Colonic mucosa (tissue), 4 donors: ENCODE data around the gene ATP1A2. TPM values are rescaled to one million over a fixed set of nuclear protein-coding genes. Genes with fewer than 3 reads are reported as not detected.

Experiments used
- DNase-seq: peaks from one replicate; pipeline ENCODE4 v3.0.0-alpha.2; 2020
- H3K27ac ChIP-seq: fragments of 200-600 bp; one replicate; pipeline ENCODE4 v1.8.0; 2021
- H3K27me3 ChIP-seq: fragments of 200-600 bp; one replicate; pipeline ENCODE4 v1.8.0; 2021
- H3K36me3 ChIP-seq: fragments of 200-600 bp; one replicate; pipeline ENCODE4 v1.8.0; 2021
- H3K4me1 ChIP-seq: fragments of 200-600 bp; one replicate; pipeline ENCODE4 v1.8.0; 2021; ENCODE audit warnings: mild to moderate bottlenecking
- H3K4me3 ChIP-seq: fragments of 200-600 bp; one replicate; pipeline ENCODE4 v1.8.0; 2021
- H3K9ac ChIP-seq, 2 donors: one replicate each; pipeline ENCODE4 v1.7.0; 2013; ENCODE audit warnings: control low read depth in 2 of 2, low read depth in 2 of 2, low read length in 2 of 2
- H3K9me3 ChIP-seq: fragments of 200-600 bp; one replicate; pipeline ENCODE4 v1.8.0; 2021
- intact Hi-C: fragments of 100-400 bp; cut with DNase I; formaldehyde crosslinking; loops from one replicate; pipeline ENCODE4 v1.14.1; 2022
- total RNA-seq, 2 donors: library from RNA; stranded (reverse); fragmentation: NEBNext Ultra II Directional in 1 of 2; extraction: Animal tissue kit (Norgen Biotek cat#: 25700) in 1 of 2; gene quantifications; one replicate each; pipeline ENCODE4 v1.2.1, GENCODE V29; 2021
- TF ChIP-seq, protein P1 (sequence below): fragments of 200-600 bp; IDR thresholded peaks from one replicate; pipeline ENCODE4 v1.8.0; 2022; ENCODE audit warnings: antibody characterized with exemption, mild to moderate bottlenecking
- donor health status: healthy.
- donor health status: DM: no; HTN: no; CAD: no.
- donor health status: DM: no; HTN: no; CAD: no.

Gene ATP1A2
- total RNA-seq, 2 donors from 2014 or later = 1.5 to 6.1 TPM

DNA sequence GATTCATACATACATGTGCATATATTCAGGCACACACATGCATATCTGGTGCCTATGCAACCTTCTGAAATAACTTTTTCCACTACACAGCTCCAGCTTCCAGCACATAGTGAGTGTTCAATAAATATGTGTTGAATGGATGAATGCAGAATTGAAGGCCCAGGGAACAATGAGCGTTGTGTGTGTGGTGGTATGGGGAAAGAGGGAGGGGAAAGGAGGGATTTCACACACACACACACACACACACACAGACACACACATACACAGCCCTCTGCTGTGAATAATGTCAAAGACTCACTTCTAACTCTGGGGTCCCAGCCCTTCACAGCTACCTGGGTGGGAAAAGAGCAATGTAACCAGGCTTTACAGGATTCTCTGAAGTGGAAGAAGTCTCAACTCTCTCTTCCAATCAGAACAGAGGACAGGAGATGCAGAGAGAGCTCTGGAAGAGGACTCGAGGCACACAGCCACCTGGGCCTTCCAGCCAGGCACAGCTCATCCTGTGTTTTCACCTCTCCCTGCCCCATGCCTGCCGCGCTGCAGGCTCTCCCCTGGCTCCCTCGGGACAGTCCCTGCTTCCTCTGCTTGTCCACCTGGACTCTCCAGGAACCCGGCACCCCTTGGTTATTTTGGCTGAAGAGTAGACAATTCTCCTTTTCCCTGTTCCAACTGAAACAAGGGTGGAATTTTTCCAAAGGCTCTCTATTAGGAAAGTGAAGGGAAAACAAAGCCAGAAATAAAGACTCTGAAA is 11.7 kb upstream of the ATP1A2 start:
- intact Hi-C loops = loop anchor here (5.0 to 10.0 kb wide), 3 partner anchors 91 to 188 kb away; partner anchors contain the start of gene CASQ1
- TF ChIP-seq, protein P1, sequence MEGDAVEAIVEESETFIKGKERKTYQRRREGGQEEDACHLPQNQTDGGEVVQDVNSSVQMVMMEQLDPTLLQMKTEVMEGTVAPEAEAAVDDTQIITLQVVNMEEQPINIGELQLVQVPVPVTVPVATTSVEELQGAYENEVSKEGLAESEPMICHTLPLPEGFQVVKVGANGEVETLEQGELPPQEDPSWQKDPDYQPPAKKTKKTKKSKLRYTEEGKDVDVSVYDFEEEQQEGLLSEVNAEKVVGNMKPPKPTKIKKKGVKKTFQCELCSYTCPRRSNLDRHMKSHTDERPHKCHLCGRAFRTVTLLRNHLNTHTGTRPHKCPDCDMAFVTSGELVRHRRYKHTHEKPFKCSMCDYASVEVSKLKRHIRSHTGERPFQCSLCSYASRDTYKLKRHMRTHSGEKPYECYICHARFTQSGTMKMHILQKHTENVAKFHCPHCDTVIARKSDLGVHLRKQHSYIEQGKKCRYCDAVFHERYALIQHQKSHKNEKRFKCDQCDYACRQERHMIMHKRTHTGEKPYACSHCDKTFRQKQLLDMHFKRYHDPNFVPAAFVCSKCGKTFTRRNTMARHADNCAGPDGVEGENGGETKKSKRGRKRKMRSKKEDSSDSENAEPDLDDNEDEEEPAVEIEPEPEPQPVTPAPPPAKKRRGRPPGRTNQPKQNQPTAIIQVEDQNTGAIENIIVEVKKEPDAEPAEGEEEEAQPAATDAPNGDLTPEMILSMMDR = no peak
- H3K9me3 ChIP-seq = no peaks in the 10 kb centered on the region
- peaks cover 4% of the 10 kb centered on the region for H3K4me1 ChIP-seq
- no peaks in the 10 kb centered on the region for H3K36me3 ChIP-seq
- no peaks in the 10 kb centered on the region for H3K27me3 ChIP-seq
- no peak overlapping the region for H3K27ac ChIP-seq
- no peak overlapping the region for H3K4me3 ChIP-seq
- no peak overlapping the region for H3K9ac ChIP-seq
- DNase-seq = no peak

DNA sequence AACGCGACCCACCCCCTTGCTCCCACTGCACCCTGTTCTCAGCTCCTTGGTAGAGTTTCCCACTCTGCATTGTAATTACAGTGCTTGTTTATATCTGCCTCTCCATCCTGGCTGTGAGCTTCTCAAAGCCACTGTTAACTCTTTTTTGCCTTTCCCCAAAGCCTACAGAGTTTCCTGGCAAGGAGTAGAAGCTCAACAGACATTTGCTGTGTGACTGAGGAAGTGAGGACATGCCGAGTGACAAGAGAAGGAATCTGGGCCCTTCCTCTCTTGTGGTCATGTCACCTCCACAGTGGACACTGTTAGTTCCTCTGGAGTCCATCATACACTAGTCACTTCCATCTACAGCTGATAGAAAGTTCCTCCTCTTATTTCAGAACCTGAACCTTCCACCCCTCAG is 11.1 kb upstream of the ATP1A2 start:
- intact Hi-C loops = loop anchor here (5.0 to 10.0 kb wide), 3 partner anchors 90 to 188 kb away; partner anchors contain the start of gene CASQ1
- Histone ChIP-seq H3K9ac (no peak overlapping the region), H3K27me3 (no peaks in the 10 kb centered on the region), H3K4me3 (no peak overlapping the region), H3K9me3 (no peaks in the 10 kb centered on the region), H3K36me3 (no peaks in the 10 kb centered on the region), H3K4me1 (peaks cover 4% of the 10 kb centered on the region), H3K27ac (no peak overlapping the region)
- TF ChIP-seq, protein P1 = no peak
- DNase-seq = no peak

DNA sequence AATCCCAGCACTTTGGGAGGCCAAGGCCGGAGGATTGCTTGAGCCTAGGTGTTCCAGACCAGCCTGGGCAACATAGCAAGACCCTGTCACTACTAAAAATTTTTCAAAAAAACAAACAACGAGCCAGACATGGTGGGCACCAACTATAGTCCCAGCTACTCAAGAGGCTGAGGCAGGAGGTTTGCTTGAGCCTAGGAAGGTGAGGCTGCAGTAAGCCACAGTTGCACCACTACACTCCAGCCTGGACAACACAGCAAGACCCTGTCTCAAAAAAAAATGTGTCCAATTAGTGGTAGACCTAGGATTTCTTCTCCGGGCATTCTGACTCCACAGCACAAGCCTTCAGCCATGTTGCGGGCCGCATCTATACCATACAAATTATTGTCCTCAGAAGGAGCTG is 10.4 kb upstream of the ATP1A2 start:
- no peak overlapping the region for H3K27ac ChIP-seq
- no peak overlapping the region for H3K4me3 ChIP-seq
- H3K9ac ChIP-seq = no peak overlapping the region
- H3K27me3 ChIP-seq = no peaks in the 10 kb centered on the region
- no peak for DNase-seq
- no peaks in the 10 kb centered on the region for H3K9me3 ChIP-seq
- H3K4me1 ChIP-seq = peaks cover 4% of the 10 kb centered on the region
- no peaks in the 10 kb centered on the region for H3K36me3 ChIP-seq
- intact Hi-C loops = loop anchor here (10.0 kb wide), 1 partner anchor 90 kb away; the partner anchor contains the start of gene CASQ1
- TF ChIP-seq, protein P1 = no peak

DNA sequence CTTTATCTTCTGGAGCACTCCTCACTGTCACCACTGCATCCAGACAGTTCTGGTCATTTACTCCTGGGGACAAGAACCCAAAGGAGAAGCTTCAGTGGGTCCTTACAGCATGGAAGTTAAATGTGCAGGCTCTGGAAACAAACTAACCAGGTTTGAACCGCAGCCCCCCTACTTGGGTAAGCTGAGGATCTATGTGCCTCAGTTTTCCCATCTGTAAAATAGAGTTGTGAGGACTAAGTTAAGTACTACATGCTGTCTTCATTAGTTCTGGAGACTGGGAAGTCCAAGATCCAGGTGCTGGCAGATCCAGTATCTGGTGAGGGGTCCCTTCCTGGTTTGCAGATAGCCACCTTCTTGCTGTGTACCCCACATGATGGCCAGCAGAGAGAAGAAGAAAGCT is 8.0 kb upstream of the ATP1A2 start:
- no peaks in the 10 kb centered on the region for H3K27me3 ChIP-seq
- no peak for DNase-seq
- H3K4me3 ChIP-seq = no peak overlapping the region
- TF ChIP-seq, protein P1 = no peak
- no peak overlapping the region for H3K9ac ChIP-seq
- intact Hi-C loops = loop anchor here (10.0 kb wide), 1 partner anchor 87 kb away; the partner anchor contains the start of gene CASQ1
- no peaks in the 10 kb centered on the region for H3K4me1 ChIP-seq
- H3K27ac ChIP-seq = no peak overlapping the region
- no peaks in the 10 kb centered on the region for H3K9me3 ChIP-seq
- H3K36me3 ChIP-seq = no peaks in the 10 kb centered on the region

DNA sequence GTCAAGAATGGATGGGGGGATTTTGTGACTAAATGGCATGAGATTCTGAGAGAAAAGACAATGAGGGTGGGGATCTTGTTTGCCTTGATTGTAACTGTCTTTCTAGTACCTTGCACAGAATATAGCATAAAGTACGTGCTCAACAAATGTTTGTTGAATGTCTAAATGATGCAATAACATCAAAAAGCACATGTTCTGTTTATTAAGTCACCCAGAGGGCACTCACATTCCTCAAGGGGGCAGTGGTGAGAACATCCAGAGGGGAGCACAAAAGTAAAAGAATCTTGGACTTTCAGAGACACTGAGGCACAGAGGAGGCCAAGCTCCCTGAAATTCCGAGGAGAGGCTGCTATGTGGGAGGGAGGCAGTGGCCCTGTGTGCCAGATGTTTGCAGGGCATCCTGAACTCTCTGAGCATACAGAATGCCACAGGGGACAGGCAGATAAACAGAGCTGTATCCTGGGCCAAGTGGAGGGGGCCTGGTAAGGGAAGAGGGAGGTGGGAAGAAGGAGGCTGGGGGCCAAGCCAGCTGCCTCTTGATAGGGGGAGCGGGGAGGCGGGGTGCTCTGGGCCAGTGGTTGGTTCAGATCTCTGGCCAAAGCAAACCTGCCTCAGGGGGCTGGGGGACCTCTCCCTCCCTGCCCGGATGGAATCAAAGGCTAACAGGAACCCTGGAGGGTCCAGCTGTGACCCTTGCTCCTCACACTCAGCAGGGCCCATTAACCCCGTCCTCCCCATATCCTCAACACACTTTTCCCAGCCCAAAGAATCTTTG is 6.5 kb upstream of the ATP1A2 start:
- no peak for DNase-seq
- intact Hi-C loops = loop anchor here (10.0 kb wide), 1 partner anchor 86 kb away; the partner anchor contains the start of gene CASQ1
- Histone ChIP-seq H3K9me3 (no peaks in the 10 kb centered on the region), H3K4me3 (no peak overlapping the region), H3K9ac (no peak overlapping the region), H3K4me1 (no peaks in the 10 kb centered on the region), H3K27me3 (no peaks in the 10 kb centered on the region), H3K36me3 (no peaks in the 10 kb centered on the region), H3K27ac (no peak overlapping the region)
- TF ChIP-seq, protein P1 = peak; percentile 36
